ENCODE data around the gene CNDP2.

DNA sequence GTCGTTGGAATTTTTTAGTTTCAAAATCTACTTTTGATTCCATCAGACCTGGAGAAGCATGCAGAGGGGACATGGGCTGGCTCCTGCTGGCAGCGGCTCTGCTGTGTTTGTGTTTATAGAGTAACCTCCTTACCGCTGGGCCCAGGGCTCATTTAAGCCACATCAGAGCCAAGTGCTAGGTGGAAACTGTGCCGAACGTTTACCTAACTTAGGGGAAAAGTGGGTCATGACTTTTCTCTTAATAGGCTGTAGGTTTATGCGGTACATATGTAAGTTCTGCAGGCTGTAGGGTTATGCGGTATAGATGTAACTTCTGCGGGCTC, 17.7 kb downstream of the CNDP2 start:
- TF ChIP-seq EZH2 (IDR thresholded peaks at IDR 0.05) (no peak), POLR2AphosphoS5 (IDR thresholded peaks at IDR 0.05; ENCODE audit: borderline replicate concordance, low read depth, low read length) (no peak)

Measured in SK-N-MC (cell line).